ENCODE measurements around the gene PDE4A. TPM values are rescaled to one million over a fixed set of nuclear protein-coding genes. Genes with fewer than 3 reads are reported as not detected.

The PDE4A gene
- total and polyA plus RNA-seq, 4 donors, result 10.3 to 23.6 (median 12.8) TPM

DNA sequence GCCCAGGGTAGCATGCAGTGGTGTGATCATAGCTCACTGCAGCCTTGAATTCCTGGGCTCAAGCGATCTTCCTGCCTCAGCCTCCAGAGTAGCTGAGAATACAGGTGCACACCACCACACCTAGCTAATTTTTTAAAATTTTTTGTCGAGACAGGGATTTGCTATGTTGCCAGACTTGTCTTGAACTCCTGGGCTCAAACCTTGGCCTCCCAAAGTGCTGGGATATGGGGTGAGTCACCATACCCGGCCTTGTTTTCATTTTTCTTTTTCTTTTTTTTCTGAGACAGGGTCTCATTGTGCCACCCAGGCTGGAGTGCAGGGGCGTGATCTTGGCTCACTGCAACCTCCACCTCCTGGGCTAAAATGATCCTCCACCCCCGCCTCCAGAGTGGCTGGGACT lies 44.1 kb downstream of the PDE4A start:
- Histone ChIP-seq H3K27ac (ENCODE audit: low read depth in 1 of 2, low read length in 1 of 2) (no peak overlapping the region), H3K9ac (ENCODE audit: insufficient read depth in 1 of 2, low read length in 2 of 2) (no peak overlapping the region), H3K36me3 (ENCODE audit: control insufficient read depth in 4 of 4, insufficient read depth in 4 of 4, low read length in 4 of 4) (peaks cover 0 to 24% (median under 1%) of the 10 kb centered on the region in 4 donors), H3K27me3 (ENCODE audit: control insufficient read depth in 3 of 3, insufficient read depth in 3 of 3, low read length in 2 of 3) (no peaks in the 10 kb centered on the region), H3K9me3 (ENCODE audit: control insufficient read depth in 4 of 4, insufficient read depth in 3 of 4, low read length in 3 of 4) (no peaks in the 10 kb centered on the region), H3K4me1 (ENCODE audit: control insufficient read depth in 5 of 5, insufficient read depth in 5 of 5, low read length in 5 of 5) (peaks cover 0 to 6% (median 0%) of the 10 kb centered on the region in 5 donors), H3K4me3 (no peak overlapping the region)
- ATAC-seq (ENCODE audit: insufficient read depth, low FRiP score), result no peak
- WGBS, 2 donors, result 86 to 87% methylated on average over 5 of the region's 5 CpGs
- DNase-seq, result no peak
- no peak for TF ChIP-seq CTCF (IDR thresholded peaks at IDR 0.05; ENCODE audit: control extremely low read depth, extremely low read depth)

DNA sequence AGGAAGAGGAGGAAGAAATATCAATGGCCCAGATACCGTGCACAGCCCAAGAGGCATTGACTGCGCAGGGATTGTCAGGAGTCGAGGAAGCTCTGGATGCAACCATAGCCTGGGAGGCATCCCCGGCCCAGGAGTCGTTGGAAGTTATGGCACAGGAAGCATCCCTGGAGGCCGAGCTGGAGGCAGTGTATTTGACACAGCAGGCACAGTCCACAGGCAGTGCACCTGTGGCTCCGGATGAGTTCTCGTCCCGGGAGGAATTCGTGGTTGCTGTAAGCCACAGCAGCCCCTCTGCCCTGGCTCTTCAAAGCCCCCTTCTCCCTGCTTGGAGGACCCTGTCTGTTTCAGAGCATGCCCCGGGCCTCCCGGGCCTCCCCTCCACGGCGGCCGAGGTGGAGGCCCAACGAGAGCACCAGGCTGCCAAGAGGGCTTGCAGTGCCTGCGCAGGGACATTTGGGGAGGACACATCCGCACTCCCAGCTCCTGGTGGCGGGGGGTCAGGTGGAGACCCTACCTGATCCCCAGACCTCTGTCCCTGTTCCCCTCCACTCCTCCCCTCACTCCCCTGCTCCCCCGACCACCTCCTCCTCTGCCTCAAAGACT lies 46.9 kb downstream of the PDE4A start:
- Histone ChIP-seq H3K9ac (ENCODE audit: insufficient read depth in 1 of 2, low read length in 2 of 2) (no peak overlapping the region), H3K27me3 (ENCODE audit: control insufficient read depth in 3 of 3, insufficient read depth in 3 of 3, low read length in 2 of 3) (no peaks in the 10 kb centered on the region), H3K4me3 (no peak overlapping the region), H3K36me3 (ENCODE audit: control insufficient read depth in 4 of 4, insufficient read depth in 4 of 4, low read length in 4 of 4) (peaks cover 0 to 23% (median 0%) of the 10 kb centered on the region in 4 donors), H3K9me3 (ENCODE audit: control insufficient read depth in 4 of 4, insufficient read depth in 3 of 4, low read length in 3 of 4) (no peaks in the 10 kb centered on the region), H3K27ac (ENCODE audit: low read depth in 1 of 2, low read length in 1 of 2) (no peak overlapping the region), H3K4me1 (ENCODE audit: control insufficient read depth in 5 of 5, insufficient read depth in 5 of 5, low read length in 5 of 5) (no peaks in the 10 kb centered on the region)
- WGBS, 2 donors, result 90% methylated on average over 20 of the region's 20 CpGs
- no peak for TF ChIP-seq CTCF (IDR thresholded peaks at IDR 0.05; ENCODE audit: control extremely low read depth, extremely low read depth)
- DNase-seq (no peak), ATAC-seq (ENCODE audit: insufficient read depth, low FRiP score) (no peak)

- no peak for DNase-seq
- no peak for TF ChIP-seq CTCF (IDR thresholded peaks at IDR 0.05; ENCODE audit: control extremely low read depth, extremely low read depth)
- H3K4me3 ChIP-seq, result no peak overlapping the region
- H3K4me1 ChIP-seq (ENCODE audit: control insufficient read depth in 5 of 5, insufficient read depth in 5 of 5, low read length in 5 of 5), result no peaks in the 10 kb centered on the region
- H3K27me3 ChIP-seq (ENCODE audit: control insufficient read depth in 3 of 3, insufficient read depth in 3 of 3, low read length in 2 of 3), result no peaks in the 10 kb centered on the region
- no peaks in the 10 kb centered on the region for H3K9me3 ChIP-seq (ENCODE audit: control insufficient read depth in 4 of 4, insufficient read depth in 3 of 4, low read length in 3 of 4)
- no peak for ATAC-seq (ENCODE audit: insufficient read depth, low FRiP score)
- H3K36me3 ChIP-seq (ENCODE audit: control insufficient read depth in 4 of 4, insufficient read depth in 4 of 4, low read length in 4 of 4), result peaks cover 0 to 23% (median 0%) of the 10 kb centered on the region in 4 donors
- no peak overlapping the region for H3K27ac ChIP-seq (ENCODE audit: low read depth in 1 of 2, low read length in 1 of 2)
- 87 to 88% methylated on average over 12 of the region's 12 CpGs for WGBS, 2 donors
- H3K9ac ChIP-seq (ENCODE audit: insufficient read depth in 1 of 2, low read length in 2 of 2), result no peak overlapping the region
Measured at GRCh38 chr19:10468133-10468532, 47.8 kb downstream of the PDE4A start.

- DNase-seq, result peak in 2 of 3 donors; percentile 32 to 52
- no peaks in the 10 kb centered on the region for H3K9me3 ChIP-seq (ENCODE audit: control insufficient read depth in 4 of 4, insufficient read depth in 3 of 4, low read length in 3 of 4)
- no peak for ATAC-seq (ENCODE audit: insufficient read depth, low FRiP score)
- H3K9ac ChIP-seq (ENCODE audit: insufficient read depth in 1 of 2, low read length in 2 of 2), result no peak overlapping the region
- H3K4me3 ChIP-seq, result no peak overlapping the region
- no peaks in the 10 kb centered on the region for H3K4me1 ChIP-seq (ENCODE audit: control insufficient read depth in 5 of 5, insufficient read depth in 5 of 5, low read length in 5 of 5)
- no peak overlapping the region for H3K27ac ChIP-seq (ENCODE audit: low read depth in 1 of 2, low read length in 1 of 2)
- peaks cover 0 to 9% (median 0%) of the 10 kb centered on the region in 4 donors for H3K36me3 ChIP-seq (ENCODE audit: control insufficient read depth in 4 of 4, insufficient read depth in 4 of 4, low read length in 4 of 4)
- TF ChIP-seq CTCF (IDR thresholded peaks at IDR 0.05; ENCODE audit: control extremely low read depth, extremely low read depth), result no peak
- no peaks in the 10 kb centered on the region for H3K27me3 ChIP-seq (ENCODE audit: control insufficient read depth in 3 of 3, insufficient read depth in 3 of 3, low read length in 2 of 3)
- 54 to 58% methylated on average over 6 of the region's 6 CpGs for WGBS, 2 donors
Measured at GRCh38 chr19:10471909-10472308, 51.6 kb downstream of the PDE4A start.

Data from lung (tissue), 12 donors.